Transverse colon (tissue), 3 donors: Measurements from ENCODE around the gene RUVBL1.

Source experiments
- CTCF ChIP-seq, 5 experiments: fragments of 200-600 bp in 3 of 5; fragments of 450-650 bp in 2 of 5; sonication (generic) in 3 of 5; IDR thresholded peaks; 1 replicate in 2 of 5; 2 replicates in 3 of 5; pipeline ENCODE4 v1.5.1; 2016 to 2017; ENCODE audit warnings: antibody characterized with exemption in 5 of 5, inconsistent platforms in 3 of 5, mild to moderate bottlenecking in 2 of 5, moderate library complexity in 1 of 5
- POLR2A ChIP-seq: fragments of 450-650 bp; IDR thresholded peaks from one replicate; pipeline ENCODE4 v1.6.1; 2016; ENCODE audit warnings: antibody characterized with exemption, mild to moderate bottlenecking, moderate library complexity

DNA sequence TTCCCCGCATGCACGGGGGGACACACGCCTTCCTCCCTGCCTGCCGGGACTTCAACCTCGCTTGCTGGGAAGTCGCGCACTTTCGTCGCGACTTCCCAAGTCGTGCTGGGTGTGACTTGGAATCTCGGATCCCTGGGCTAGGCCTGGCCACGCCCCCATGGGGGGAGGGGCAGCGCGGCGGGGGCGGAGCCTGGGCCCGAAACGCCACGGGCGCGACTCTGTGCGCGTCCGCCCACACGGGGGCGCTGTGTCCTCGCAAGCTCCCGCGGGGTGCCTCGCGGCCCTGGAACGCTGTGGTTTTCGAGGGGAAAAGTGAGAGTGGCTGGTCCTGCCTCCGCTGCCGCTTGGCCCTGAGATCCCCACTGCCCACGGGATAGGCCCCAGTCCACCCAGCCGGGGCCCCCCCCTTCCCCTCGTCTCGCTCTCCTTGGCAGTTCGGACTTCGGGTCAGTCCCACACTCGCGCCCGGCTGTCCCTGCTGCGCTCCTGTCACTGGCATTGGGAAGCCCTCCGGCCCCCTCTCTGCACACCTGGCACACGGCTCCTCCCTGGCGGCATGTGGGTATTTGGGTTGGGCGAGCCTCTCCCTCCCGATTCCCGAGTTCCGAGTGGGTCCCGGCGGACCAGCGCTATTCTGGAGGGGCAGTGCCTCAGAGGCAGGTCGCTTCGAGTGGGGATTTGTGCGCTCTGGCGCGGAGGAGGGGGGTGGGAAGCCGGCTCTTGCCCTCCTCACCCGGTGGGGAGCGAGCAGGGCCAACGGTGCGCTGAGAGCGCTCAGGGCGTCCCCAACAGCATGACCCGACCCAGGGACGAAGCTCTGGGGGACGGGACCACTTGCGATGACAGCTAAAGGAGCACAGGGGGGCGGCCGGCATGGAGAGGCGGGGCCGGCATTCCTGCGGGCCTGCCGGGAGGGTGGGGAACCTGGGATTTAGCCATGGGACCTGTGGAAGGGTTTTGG, 47.8 kb downstream of the RUVBL1 start:
- TF ChIP-seq CTCF (IDR thresholded peaks at IDR 0.05) (peak; percentile 85 to 98 (median 96)), POLR2A (no peak)
